Measurements from ENCODE around the gene GATAD2B.

The GATAD2B gene

DNA sequence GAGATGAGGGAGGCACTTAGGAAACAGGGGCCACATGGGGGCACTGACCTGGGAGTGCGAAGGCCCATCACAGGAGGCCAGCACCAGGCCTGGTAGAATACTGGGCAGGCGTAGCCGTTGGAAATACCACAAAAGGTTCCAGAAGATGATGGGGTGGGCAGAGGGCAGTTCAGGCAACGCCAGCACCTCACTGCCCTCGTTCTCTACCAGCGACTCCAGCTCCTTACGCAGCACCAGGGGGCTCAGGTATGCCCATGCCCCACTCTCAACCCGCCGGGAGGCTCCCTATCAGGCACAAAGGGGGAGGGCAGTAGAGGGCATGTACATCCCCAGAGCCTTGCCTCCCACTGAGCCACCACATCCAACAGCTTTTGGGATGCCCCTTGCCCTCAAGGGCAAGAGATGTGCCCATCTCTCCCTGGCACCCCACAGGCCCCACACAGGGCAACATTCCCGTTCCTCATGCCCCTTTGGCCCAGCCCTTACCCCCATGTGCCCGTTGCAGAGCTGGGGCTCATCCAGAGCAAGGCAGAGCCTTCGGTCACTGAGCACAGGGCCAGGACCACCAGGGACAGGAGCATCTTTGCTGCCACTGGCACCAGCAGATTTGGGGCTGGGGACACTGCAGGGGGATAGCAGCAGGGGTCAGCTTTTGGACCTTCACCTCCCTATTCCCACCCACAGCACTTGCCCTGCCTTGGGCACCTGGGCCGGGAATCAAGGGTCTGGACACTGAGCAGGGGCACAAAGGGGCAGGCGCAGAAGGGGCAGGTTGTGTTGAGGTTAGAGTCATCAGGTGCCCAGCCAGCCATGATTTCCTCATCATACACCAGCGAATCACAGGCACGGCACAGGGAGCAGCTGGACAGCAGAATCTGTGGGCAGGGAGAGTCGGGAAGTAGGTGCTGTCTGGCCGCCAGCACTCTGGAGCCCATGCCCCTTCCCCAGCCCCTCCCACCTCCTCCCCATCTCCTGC lies 9.7 kb upstream of the GATAD2B start:
- TF ChIP-seq FOXP2 (optimal IDR thresholded peaks at IDR 0.05; ENCODE audit: borderline replicate concordance, extremely low read depth, extremely low read length, insufficient read depth) (no peak), TAF1 (IDR thresholded peaks at IDR 0.05; ENCODE audit: borderline replicate concordance, insufficient read depth, low read length) (no peak), POLR2AphosphoS5 (IDR thresholded peaks at IDR 0.05; ENCODE audit: low read depth, low read length) (no peak), REST (IDR thresholded peaks at IDR 0.05; ENCODE audit: insufficient read depth in 1 of 2, low read depth in 2 of 2, low read length in 2 of 2) (no peak), SIN3A (IDR thresholded peaks at IDR 0.05; ENCODE audit: borderline replicate concordance, insufficient read depth, low read length) (no peak)

GRCh38 chr1:153929981-153930948 lies 7.5 kb upstream of the GATAD2B start:
- TF ChIP-seq POLR2AphosphoS5 (IDR thresholded peaks at IDR 0.05; ENCODE audit: low read depth, low read length) (no peak), REST (IDR thresholded peaks at IDR 0.05; ENCODE audit: insufficient read depth in 1 of 2, low read depth in 2 of 2, low read length in 2 of 2) (no peak), TAF1 (IDR thresholded peaks at IDR 0.05; ENCODE audit: borderline replicate concordance, insufficient read depth, low read length) (no peak), FOXP2 (optimal IDR thresholded peaks at IDR 0.05; ENCODE audit: borderline replicate concordance, extremely low read depth, extremely low read length, insufficient read depth) (no peak), SIN3A (IDR thresholded peaks at IDR 0.05; ENCODE audit: borderline replicate concordance, insufficient read depth, low read length) (no peak)

- TF ChIP-seq POLR2AphosphoS5 (IDR thresholded peaks at IDR 0.05; ENCODE audit: low read depth, low read length) (no peak), SIN3A (IDR thresholded peaks at IDR 0.05; ENCODE audit: borderline replicate concordance, insufficient read depth, low read length) (no peak), TAF1 (IDR thresholded peaks at IDR 0.05; ENCODE audit: borderline replicate concordance, insufficient read depth, low read length) (no peak), FOXP2 (optimal IDR thresholded peaks at IDR 0.05; ENCODE audit: borderline replicate concordance, extremely low read depth, extremely low read length, insufficient read depth) (no peak), REST (IDR thresholded peaks at IDR 0.05; ENCODE audit: insufficient read depth in 1 of 2, low read depth in 2 of 2, low read length in 2 of 2) (no peak)
Measured at GRCh38 chr1:153929426-153929825, 6.7 kb upstream of the GATAD2B start.

- TF ChIP-seq REST (IDR thresholded peaks at IDR 0.05; ENCODE audit: insufficient read depth in 1 of 2, low read depth in 2 of 2, low read length in 2 of 2) (no peak), FOXP2 (optimal IDR thresholded peaks at IDR 0.05; ENCODE audit: borderline replicate concordance, extremely low read depth, extremely low read length, insufficient read depth) (no peak)
Measured at GRCh38 chr1:153928791-153929341, 6.1 kb upstream of the GATAD2B start.

Measured in PFSK-1 (cell line).